ENCODE measurements around the gene MUC4.
"Not testable (repeated sequence)": the region's sequence is repeated elsewhere in the genome, so short reads cannot be mapped to it uniquely, and the experiment has no call there.

MUC4 gene

DNA sequence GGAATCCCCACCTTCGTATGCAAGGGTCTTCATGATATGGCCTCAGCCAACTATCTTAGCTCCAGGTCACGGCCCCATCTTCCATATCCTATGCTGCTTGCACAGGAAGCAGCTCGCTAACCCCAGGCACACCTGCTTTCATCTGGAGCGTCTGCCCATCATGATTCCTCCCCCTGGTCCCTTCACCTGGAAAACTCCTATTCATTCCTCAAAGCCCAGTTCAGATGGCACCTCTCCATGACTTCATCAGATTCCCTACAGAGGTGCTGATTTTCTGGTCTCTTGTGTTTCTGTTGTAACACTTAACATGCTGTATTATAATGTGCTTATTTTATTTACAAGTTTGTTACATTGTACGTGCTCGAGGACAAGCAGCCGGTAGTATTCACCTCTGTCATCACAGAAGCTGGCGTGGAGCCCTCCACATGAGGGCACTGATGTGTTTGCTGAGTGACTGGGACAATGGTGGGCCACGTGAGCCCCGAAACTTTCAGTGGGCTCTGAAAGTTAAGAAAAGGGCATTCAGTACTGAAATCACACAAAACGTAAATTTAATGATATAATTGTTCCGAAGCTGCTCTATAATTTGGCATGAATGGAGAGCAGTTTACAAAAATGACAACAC is 74.8 kb downstream of the MUC4 start:
- no peak for DNase-seq

DNA sequence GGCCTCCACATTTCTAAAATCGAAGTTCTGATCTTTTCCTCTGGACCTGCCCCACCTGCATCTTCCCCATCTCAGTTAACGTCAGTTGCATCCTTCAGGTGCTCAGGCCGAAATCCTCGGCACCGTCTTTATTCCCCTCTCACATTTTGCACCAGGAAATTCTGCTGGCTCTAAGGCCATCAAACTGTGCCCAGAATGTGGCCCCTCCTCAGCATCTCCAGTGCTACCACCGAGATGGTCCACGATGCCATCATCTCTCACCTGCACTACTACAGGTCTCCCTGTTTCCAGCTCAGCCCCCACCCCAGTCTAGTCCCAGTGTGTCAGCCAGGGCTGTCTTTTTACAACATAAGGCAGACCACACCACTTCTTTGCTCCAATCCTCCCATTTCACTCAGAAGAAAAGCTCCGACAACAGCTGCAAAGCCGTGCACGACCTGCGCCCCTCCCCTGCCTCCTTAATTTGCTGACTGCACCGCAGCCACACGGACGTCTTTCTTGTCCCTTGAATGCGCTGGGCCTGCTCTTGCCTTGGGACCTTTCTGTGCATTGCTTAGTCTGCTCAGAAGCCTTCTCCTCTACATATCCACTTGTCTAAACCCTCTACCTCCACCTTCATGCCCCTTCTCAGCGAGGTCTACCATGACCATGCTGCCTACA is 76.6 kb downstream of the MUC4 start:
- DNase-seq = no peak

DNA sequence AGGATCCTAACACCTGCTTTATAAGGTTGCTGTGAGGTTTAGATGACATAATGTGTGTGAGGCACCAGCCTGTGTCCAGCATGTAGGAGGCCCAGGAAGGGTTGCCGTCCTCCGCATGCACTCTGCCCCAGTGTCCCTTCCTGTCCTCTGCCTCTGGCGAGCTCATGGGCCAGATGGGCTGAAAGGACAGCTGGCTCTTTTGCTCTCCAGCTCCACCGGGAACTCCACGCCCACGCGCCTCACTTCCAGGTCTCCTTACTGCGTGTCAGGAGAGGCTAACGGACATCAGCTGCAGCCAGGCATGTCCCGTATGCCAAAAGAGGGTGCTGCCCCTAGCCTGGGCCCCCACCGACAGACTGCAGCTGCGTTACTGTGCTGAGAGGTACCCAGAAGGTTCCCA is 78.8 kb downstream of the MUC4 start:
- no peak for DNase-seq

DNA sequence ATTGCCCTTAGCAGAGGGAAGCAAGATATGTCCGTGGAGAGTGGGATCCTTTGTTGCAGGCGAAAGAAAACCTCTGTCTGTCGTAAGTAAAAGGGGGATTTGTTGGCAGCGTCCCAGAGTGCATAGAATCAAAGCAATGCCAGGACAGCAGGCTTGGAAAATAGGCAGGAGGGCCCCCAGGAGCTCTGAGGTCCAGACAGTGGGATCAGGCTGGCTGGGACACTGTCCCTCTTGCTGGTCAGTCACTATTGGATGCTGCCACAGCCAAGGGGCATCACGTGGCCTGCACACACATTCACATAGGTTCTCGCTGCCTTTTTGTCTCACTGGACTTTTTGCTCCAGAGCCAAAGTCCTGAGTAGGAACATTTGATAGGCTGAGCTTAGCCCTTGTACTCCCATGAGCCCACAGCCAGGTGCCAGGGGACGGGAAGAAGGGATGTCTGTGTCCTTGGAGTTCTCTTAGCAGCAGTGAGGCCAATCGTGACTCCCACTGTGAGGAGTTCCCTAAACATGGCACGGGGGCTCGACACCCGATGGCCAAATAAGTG is 80.3 kb downstream of the MUC4 start:
- no peak for DNase-seq

DNA sequence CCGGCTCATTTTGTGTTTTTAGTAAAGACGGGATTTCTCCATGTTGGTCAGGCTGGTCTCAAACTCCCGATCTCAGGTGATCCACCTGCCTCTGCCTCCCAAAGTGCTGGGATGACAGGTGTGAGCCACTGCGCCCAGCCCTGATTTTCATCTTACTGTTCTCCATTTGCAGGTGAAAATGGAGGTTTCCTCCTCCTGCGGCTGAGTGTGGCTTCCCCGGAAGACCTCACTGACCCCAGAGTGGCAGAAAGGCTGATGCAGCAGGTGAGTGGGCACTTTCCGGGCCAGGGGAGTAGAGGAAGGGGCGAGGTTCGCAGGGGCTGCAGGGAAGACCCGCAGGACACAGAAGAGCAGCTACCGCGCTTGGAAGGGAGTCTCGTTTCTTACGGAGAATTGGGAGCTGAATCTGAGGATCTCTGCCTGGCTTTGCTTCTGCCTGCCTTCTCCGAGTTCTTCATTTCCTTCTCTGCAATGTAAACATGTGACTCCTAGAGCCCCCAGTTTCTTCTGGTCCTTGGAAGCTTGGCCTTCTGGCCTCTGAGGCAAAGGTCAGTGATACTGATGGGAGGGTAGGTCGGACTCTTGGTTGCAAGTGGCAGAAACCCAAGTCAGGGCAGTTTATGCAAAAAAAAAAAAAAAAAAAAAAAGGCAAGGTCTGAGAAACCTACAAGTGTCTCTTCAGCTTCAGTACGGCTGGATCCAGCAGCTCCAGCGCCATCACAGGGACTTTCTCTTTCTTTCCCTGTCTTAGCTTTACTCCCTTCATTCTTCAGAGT is 82.1 kb downstream of the MUC4 start:
- no peak for DNase-seq

DNA sequence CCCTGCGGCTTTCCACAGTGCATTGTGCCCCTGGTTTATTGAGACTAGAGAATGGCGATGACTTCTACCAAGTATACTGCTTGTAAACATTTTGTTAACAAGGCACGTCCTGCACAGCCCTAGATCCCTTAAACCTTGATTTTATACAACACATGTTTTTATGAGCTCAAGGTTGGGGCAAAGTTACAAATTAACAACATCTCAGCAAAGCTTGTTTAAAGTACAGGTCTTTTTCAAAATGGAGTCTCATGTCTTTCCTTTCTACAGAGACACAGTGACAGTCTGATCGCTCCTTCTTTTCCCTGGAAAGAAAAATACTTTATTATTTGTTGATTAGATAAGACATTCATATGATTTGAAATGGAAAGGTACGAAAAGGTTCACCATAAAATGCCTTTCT is 82.9 kb downstream of the MUC4 start:
- not testable (repeated sequence) for DNase-seq

DNA sequence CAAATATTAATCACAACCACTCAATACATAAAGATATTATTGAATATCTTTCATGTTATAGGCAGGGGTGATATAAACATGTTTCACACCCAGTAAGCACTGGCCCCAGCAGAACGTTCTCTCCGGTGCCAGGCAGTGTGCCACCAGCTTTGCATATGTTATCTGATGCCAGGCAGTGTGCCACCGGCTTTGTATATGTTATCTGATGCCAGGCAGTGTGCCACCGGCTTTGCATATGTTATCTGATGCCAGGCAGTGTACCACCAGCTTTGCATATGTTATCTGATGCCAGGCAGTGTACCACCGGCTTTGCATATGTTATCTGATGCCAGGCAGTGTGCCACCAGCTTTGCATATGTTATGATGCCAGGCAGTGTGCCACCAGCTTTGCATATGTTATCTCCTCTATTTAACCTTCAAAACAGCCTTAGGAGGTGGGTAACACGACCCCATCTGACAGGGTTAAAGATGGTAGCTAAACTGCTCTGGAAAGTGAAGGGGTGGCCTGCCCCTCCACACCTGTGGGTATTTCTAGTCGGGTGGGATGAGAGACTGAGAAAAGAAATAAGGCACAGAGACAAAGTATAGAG is 84.0 kb downstream of the MUC4 start:
- no peak for DNase-seq

DNA sequence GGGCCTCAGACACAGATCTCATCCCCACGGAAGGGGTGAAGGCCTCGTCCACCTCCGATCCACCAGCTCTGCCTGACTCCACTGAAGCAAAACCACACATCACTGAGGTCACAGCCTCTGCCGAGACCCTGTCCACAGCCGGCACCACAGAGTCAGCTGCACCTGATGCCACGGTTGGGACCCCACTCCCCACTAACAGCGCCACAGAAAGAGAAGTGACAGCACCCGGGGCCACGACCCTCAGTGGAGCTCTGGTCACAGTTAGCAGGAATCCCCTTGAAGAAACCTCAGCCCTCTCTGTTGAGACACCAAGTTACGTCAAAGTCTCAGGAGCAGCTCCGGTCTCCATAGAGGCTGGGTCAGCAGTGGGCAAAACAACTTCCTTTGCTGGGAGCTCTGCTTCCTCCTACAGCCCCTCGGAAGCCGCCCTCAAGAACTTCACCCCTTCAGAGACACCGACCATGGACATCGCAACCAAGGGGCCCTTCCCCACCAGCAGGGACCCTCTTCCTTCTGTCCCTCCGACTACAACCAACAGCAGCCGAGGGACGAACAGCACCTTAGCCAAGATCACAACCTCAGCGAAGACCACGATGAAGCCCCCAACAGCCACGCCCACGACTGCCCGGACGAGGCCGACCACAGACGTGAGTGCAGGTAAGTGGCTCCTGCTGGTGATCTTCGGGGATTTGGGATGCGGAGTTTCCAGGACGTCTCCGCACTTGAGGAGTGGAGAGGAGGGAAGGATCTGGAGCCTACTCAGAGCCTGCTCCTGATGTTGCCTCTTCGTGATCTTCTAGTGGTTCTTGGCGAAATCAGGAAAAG is 85.6 kb downstream of the MUC4 start:
- DNase-seq = not testable (repeated sequence)

DNA sequence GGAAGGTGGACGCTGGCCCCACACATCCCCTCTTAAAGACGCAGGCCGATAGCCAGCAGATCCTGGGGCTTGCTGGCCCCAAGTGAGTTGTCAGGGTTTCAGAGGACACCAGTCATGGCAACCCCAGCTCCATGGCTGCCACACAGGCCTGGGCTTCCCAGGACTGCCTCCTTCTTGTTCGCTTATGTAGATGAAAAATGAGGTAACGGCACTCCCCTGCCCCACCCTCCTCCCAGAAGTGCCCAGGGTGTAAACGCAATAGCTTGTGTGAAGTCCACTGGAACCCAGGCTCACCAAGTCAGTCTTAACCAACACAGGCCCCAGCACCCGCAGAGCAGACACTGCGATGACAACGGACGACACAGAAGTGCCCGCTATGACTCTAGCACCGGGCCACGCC is 87.4 kb downstream of the MUC4 start:
- not testable (repeated sequence) for DNase-seq

DNA sequence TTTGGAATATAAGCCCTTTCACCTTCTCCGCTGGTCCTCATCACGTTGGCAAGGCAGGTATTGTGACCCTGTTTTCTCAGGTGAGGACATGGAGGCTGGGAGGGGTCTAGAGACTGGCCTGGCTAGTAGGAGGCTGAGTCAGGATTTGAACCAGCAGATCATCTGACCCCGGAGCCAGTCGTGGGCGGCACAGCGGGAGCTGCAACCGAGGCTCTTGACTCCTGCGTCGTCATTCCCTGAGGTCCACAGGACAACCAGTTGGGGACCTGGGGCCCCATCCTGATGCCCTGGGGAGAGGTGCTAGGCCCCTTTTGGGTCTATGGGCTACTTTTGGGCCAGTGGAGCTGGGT is 88.8 kb downstream of the MUC4 start:
- DNase-seq = not testable (repeated sequence)

DNA sequence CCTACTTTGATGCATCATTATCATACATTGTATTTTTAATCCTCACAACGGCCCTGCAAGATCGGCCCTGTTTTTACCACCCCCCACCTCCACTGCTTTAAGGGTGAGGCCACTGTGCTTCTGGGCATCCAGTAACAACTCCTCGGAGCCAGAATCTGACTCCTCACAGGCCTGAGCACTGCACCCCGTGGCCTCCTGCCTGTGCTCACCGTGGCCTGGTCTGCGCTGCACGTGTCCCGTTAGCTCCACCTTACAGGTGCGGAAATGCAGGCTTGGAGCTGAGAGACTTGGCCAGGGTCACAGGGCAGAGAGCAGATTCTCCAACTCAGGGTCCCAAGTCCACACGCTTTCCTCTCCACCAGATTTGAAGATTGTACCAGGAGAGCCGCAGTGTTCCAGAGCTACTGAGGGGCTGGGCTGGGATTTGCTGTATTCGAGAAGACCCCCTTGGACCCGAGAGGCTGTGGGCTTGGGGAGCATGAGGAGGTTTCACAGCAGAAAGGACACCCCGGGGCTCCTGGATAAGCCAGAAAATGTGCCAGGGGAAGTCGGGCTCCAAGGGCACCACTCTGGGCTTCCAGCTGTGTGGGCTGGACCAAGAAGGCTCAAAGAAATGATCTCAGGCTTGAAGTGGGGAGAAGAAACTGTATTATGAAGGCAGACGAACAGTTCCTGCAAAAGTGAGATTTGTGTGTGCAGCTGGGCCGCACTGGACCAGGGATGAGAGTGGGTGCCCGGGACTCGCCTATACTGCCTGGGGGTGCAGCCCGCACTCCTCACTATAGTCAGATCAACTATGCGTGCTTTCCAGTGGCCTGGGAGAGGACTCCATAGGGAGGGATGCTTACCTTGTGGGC is 89.4 kb downstream of the MUC4 start:
- not testable (repeated sequence) for DNase-seq

DNA sequence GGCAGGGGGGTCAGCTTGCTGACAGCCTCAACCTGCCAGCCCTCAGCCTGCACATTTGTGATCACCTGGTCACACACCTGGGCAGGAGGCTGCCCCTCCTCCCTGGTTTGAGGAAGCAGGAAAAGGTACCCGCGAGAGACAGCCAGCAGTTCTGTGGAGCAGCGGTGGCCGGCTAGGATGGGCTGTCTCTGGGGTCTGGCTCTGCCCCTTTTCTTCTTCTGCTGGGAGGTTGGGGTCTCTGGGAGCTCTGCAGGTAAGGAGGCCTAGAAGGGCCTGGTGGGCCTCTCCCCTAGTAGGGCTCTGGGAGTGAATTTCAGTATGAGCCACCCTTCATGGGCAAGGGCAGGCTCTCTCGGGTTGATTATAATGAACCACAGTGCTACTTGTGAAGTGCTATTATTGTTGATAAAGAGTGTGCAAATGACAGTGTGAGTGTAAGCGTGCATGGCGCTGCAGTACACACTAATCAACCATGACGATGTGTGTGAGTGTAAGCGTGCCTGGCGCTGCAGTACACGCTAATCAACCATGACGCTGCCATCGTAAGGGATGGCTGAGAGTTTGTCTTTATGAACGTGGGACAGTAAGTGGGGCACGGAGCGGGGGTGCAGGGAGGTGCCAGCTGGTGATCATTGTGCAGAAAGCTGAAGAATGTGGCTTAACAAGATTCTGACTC is 90.8 kb downstream of the MUC4 start, which contains the start of gene MUC20:
Gene MUC20, plus strand, starts transcription at position 148 of the 676 bp plus-strand sequence. Its CDS starts 30 bp downstream, at position 178.
- DNase-seq = not testable (repeated sequence)

DNA sequence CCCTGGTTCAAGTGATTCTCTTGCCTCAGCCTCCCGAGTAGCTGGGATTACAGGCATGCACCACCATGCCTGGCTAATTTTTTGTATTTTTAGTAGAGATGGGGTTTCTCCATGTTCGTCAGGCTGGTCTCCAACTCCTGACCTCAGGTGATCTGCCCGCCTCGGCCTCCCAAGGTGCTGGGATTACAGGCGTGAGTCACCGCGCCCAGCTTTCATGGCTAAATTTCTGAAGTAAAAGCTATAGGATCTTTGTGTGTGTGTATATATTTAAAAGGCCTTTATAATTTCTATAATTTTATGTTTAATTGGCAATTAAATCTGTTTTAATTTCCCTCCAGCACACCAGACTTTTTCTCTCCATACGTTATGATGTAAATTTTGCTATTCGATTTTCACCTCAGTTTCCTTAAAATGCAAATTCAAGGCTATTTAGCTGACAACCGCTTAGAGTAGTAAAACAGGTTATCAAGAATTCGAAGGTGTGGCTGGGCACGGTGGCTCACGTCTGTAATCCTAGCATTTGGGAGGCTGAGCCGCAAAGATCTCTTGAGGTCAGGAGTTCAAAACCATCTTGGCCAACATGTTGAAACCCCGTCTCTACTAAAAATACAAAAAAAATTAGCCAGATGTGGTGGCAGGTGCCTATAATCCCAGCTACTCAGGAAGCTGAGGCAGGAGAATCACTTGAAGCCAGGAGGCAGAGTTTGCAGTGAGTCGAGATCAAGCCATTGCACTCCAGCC is 92.0 kb downstream of the MUC4 start:
- DNase-seq = not testable (repeated sequence)

DNA sequence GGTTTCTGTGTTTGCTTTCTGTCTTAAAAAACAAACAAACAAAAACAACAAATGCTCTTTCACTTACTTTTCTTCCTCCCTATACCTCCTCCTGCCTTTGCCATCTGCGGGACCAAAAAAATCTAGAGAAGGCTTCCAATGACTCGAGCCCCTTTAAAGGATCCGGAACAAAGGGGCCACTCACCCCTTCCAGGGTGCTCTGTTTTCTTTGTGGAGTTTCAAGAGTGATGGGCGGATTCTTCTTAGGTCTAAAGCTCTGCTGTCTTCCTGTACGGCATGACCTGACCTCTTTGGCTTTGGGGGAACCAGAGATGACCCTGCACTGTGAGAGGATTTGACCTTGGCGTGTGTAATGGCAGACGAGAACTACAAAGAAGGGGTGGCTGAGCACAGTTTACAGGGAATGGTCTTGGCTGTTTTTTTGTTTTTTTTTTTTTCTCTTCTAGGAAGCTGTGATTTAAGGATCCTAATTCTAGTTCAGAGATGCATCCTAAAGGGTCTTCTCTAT is 93.2 kb downstream of the MUC4 start:
- no peak for DNase-seq

DNA sequence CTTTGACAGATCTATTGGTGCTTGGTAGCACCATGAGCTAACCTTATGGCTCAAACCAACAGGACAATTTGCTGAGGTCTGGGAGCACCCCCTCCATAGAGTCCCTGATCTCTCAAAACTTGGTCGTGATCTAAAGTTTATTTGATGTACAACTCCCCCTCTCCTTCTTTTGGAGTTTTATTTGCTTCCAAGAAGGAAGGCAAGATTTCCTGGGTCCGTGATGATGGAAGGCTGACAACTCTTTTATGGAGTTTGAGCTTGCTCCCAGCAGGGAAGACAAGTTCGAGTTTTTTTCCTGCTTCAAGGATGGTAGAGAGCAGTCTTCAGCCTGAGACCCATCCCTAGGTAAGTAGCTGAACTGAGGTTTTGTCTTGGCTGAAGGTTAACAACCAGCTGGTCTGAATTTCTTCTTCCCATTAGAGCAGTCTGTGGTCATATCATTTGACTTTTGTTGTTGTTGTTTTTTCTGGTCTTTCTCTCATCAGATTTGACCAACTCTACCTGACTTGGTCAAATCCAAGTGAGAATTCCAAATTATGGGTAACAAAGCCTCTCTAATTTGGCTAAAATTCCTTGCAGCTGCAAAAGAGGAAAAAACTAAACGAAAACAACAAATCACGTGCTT is 93.8 kb downstream of the MUC4 start:
- DNase-seq = no peak

DNA sequence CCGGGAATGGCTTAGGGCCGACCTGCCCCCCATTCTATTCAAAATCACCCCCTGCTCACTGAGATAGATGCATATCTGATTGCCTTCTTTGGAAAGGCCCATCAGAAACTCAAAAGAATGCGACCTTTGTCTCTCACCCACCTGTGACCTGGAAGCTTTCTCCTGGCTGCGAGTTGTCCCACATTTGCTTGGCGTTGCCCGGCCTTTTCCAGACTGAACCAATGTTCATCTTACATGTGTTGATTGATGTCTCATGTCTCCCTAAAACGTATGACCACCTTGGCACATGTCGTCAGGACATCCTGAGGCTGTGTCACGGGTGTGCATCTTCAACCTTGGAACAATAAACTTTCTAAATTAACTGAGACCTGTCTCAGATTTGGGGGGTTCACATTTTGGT is 94.3 kb downstream of the MUC4 start:
- DNase-seq = no peak

DNA sequence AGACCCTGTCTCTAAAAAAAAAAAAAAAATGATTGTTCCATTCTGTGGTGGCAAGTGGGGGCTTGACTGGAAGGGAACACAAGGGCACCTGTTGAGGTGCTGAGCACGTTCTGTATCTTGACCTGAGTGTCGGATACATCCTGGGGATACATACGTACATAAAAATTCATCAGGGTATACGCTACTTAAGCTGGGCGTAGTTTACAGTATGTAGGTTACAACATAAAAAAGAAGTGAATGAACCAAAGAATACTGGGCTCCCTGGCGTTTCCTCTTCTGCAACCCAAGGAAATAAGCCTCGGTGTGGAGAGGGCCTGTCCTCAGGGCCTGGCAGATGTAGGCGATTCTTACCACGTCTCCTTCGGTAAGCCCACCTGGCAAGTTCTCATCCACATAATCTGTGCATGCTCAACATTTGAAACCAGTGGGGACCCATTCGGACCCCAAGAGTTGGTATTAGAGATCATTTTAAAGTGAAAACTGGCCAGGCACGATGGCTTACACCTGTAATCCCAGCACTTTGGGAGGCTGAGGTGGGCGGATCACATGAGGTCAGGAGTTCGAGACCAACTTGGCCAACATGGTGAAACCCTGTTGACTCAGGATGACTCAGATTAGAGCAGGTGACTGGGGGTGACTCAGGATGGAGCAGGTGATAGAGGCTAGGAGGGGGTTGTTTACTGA is 96.0 kb downstream of the MUC4 start:
- no peak for DNase-seq

DNA sequence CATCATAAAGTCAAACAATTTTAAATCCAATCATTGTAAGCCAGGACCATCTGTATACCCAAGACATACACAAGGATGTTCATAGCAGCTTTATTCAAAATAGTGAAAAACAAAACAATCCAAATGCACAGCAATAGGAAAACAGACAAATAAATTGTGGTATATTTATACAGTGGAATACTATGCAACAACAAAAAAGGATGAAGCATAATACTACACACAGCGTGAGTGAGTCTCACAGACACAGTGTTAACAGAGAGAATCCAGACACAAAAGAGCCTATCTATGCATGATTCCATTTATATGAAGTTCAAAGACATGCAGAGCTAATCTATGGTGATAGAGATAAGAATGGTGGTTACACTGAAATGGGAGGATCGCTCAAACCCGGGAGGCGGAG is 96.6 kb downstream of the MUC4 start:
- no peak for DNase-seq

All from effector CD4-positive, alpha-beta T cell (primary cell).